Hepatocyte (in vitro differentiated cells): ENCODE results near the gene AGRP. TPM values are rescaled to one million over a fixed set of nuclear protein-coding genes. Genes with fewer than 3 reads are reported as not detected.
"Not testable (repeated sequence)": the region's sequence is repeated elsewhere in the genome, so short reads cannot be mapped to it uniquely, and the experiment has no call there.

Experiments
- DNase-seq: peaks from one replicate; pipeline ENCODE4 v3.0.0-alpha.2; 2016; ENCODE audit warnings: low spot score
- H2AFZ ChIP-seq: fragments of 200-600 bp; sonication (generic); 2 replicates; pipeline ENCODE4 v1.6.0; 2016; ENCODE audit warnings: antibody characterized with exemption, mild to moderate bottlenecking
- H3K27ac ChIP-seq: fragments of 200-600 bp; sonication (generic); 2 replicates; pipeline ENCODE4 v1.5.1; 2016; ENCODE audit warnings: mild to moderate bottlenecking
- H3K27me3 ChIP-seq: fragments of 200-600 bp; sonication (generic); 2 replicates; pipeline ENCODE4 v1.6.1; 2016
- H3K36me3 ChIP-seq: fragments of 200-600 bp; sonication (generic); replicated peaks from 2 replicates; pipeline ENCODE4 v1.5.1; 2016; ENCODE audit warnings: low read depth; ENCODE audit not compliant: insufficient read depth
- H3K4me1 ChIP-seq: fragments of 200-600 bp; sonication (generic); 2 replicates; pipeline ENCODE4 v1.5.1; 2016; ENCODE audit warnings: mild to moderate bottlenecking, moderate library complexity; ENCODE audit not compliant: insufficient read depth
- H3K4me2 ChIP-seq: fragments of 200-600 bp; sonication (generic); 2 replicates; pipeline ENCODE4 v1.6.0; 2016
- H3K4me3 ChIP-seq: fragments of 200-600 bp; sonication (generic); 2 replicates; pipeline ENCODE4 v1.5.1; 2016; ENCODE audit warnings: mild to moderate bottlenecking
- H3K79me2 ChIP-seq: fragments of 200-600 bp; sonication (generic); 2 replicates; pipeline ENCODE4 v1.6.0; 2017; ENCODE audit warnings: mild to moderate bottlenecking
- H3K9me2 ChIP-seq: fragments of 200-600 bp; sonication (generic); replicated peaks from 2 replicates; pipeline ENCODE4 v1.6.0; 2017; ENCODE audit warnings: mild to moderate bottlenecking; ENCODE audit not compliant: insufficient read depth
- H3K9me3 ChIP-seq: fragments of 200-600 bp; sonication (generic); 2 replicates; pipeline ENCODE4 v1.5.1; 2016; ENCODE audit warnings: low read depth, mild to moderate bottlenecking
- H4K20me1 ChIP-seq: fragments of 200-600 bp; sonication (generic); 2 replicates; pipeline ENCODE4 v1.6.0; 2016; ENCODE audit warnings: mild to moderate bottlenecking; ENCODE audit not compliant: insufficient read depth, poor library complexity, severe bottlenecking
- EZH2 ChIP-seq: fragments of 200-600 bp; sonication (generic); IDR thresholded peaks from 2 replicates; pipeline ENCODE4 v1.6.1; 2016; ENCODE audit warnings: antibody characterized with exemption, mild to moderate bottlenecking, borderline replicate concordance
- EZH2phosphoT487 ChIP-seq: fragments of 200-600 bp; sonication (generic); IDR thresholded peaks from one replicate; pipeline ENCODE4 v1.6.1; 2018; ENCODE audit warnings: antibody characterized with exemption, mild to moderate bottlenecking, low read depth, moderate library complexity; ENCODE audit not compliant: unreplicated experiment, severe bottlenecking
- WGBS: methylation state at CpG from one replicate; pipeline ENCODE4 v1.1.6; 2016; ENCODE audit warnings: low lambda C conversion rate; ENCODE audit errors: missing lambda C conversion rate; 5-methylcytosine and 5-hydroxymethylcytosine counted together
- polyA plus RNA-seq: library from polyadenylated mRNA; unstranded; fragments of >200 nt; fragmentation: Nextera tagmentation; extraction: Ambion mirVana; gene quantifications from 2 replicates; pipeline ENCODE4 v1.2.1, GENCODE V29; 2016
- total RNA-seq: library from RNA; depleted of rRNA; stranded (reverse); fragments of >200 nt; gene quantifications from 2 replicates; pipeline ENCODE4 v1.2.3, GENCODE V29; 2014
- TF ChIP-seq, protein P1 (sequence below): fragments of 200-600 bp; sonication (generic); IDR thresholded peaks from 2 replicates; pipeline ENCODE4 v1.5.1; 2016; ENCODE audit warnings: antibody characterized with exemption, mild to moderate bottlenecking; ENCODE audit not compliant: poor library complexity

AGRP gene
- total and polyA plus RNA-seq, 2 experiments from 2014 or later, result 0.93 to 1.9 TPM

DNA sequence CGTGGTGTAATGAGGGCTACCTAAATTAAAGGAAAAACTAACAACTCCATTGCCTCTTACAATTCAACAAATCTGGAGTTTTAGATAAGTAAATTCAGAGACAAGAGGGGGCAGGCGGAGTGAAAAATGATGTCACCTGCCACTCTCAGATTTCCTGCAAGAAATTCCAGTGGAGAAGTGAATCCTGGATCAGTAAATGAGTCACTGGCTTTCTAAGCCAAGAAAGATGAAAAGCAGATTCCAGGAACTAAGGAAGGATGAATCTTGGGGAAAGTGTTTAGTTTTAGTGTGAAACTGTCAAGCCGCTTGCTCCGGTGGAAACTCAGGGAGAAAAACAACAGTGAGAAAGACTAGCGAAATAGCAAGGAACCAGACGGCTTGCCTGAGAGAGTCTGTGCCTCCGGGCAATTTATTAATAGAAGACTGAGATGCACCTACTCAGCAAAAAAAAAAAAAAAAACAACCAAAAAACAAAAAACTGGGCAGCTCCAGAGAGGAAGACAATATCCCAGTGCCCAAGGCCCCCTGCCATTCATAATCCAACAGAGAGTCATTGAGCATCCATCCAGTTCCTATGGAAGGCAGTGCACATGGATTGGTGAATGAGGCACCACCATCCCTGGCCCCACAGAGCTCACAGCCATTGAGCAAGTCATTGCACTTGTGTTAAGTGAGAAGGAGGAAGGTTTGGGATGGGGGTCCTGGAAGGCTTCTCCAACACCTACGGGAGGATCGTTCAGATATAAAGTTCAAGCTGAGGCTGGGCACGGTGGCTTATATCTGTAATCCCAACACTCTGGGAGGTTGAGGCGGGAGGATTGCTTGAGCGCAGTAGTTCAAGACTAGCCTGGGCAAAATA lies 33.2 kb upstream of the AGRP start:
- H3K4me1 ChIP-seq, result no peaks in the 10 kb centered on the region
- H3K79me2 ChIP-seq, result no peaks in the 10 kb centered on the region
- no peaks in the 10 kb centered on the region for H3K9me3 ChIP-seq
- H4K20me1 ChIP-seq, result no peaks in the 10 kb centered on the region
- no peaks in the 10 kb centered on the region for H3K36me3 ChIP-seq
- WGBS, result 76% methylated on average over 12 of the region's 12 CpGs
- H2AFZ ChIP-seq, result no peak overlapping the region
- no peak overlapping the region for H3K4me2 ChIP-seq
- H3K27ac ChIP-seq, result peak overlapping the region; percentile 56
- H3K27me3 ChIP-seq, result no peaks in the 10 kb centered on the region
- TF ChIP-seq EZH2phosphoT487 (no peak), EZH2 (no peak)
- TF ChIP-seq, protein P1, sequence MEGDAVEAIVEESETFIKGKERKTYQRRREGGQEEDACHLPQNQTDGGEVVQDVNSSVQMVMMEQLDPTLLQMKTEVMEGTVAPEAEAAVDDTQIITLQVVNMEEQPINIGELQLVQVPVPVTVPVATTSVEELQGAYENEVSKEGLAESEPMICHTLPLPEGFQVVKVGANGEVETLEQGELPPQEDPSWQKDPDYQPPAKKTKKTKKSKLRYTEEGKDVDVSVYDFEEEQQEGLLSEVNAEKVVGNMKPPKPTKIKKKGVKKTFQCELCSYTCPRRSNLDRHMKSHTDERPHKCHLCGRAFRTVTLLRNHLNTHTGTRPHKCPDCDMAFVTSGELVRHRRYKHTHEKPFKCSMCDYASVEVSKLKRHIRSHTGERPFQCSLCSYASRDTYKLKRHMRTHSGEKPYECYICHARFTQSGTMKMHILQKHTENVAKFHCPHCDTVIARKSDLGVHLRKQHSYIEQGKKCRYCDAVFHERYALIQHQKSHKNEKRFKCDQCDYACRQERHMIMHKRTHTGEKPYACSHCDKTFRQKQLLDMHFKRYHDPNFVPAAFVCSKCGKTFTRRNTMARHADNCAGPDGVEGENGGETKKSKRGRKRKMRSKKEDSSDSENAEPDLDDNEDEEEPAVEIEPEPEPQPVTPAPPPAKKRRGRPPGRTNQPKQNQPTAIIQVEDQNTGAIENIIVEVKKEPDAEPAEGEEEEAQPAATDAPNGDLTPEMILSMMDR, result no peak
- H3K9me2 ChIP-seq, result no peaks in the 10 kb centered on the region
- H3K4me3 ChIP-seq, result no peak overlapping the region
- peak; percentile 39 for DNase-seq

DNA sequence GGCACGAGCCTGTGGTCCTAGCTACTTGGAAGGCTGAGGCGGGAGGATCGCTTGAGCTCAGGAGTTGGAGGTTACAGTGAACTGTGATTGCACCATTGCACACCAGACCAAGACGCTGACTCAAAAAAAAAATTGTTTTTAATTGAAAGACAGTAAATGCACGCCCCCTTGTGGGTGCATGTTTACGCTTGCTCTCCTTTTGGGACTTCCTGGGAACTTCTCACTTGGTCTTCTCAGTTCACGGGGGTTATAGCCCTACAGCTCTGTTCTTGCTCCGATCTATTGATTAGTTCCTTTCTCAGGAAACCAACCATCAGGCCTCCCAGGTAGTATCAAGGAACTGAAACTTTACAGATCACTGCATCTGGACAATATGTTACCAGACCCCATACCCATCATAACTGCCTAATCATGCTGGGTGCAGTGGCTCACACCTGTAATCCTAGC lies 31.1 kb upstream of the AGRP start:
- no peak overlapping the region for H3K4me3 ChIP-seq
- no peak overlapping the region for H2AFZ ChIP-seq
- WGBS, result 14% methylated on average over 8 of the region's 8 CpGs
- H3K4me2 ChIP-seq, result no peak overlapping the region
- H3K27ac ChIP-seq, result no peak overlapping the region
- no peaks in the 10 kb centered on the region for H3K36me3 ChIP-seq
- no peaks in the 10 kb centered on the region for H3K9me2 ChIP-seq
- no peaks in the 10 kb centered on the region for H3K79me2 ChIP-seq
- H4K20me1 ChIP-seq, result no peaks in the 10 kb centered on the region
- DNase-seq, result peak; percentile 90
- no peaks in the 10 kb centered on the region for H3K4me1 ChIP-seq
- no peaks in the 10 kb centered on the region for H3K9me3 ChIP-seq
- H3K27me3 ChIP-seq, result no peaks in the 10 kb centered on the region
- TF ChIP-seq, protein P1, result peak; percentile 69
- TF ChIP-seq EZH2, result no peak

- not testable (repeated sequence) for H3K4me1 ChIP-seq, DNase-seq, H3K4me3 ChIP-seq, H3K9me2 ChIP-seq, H3K79me2 ChIP-seq, H3K27ac ChIP-seq, H3K36me3 ChIP-seq, H3K4me2 ChIP-seq, H3K27me3 ChIP-seq, H4K20me1 ChIP-seq, H2AFZ ChIP-seq, H3K9me3 ChIP-seq
- WGBS, result 94% methylated on average over 1 of the region's 1 CpG
Observed at GRCh38 chr16:67513892-67514291, 30.5 kb upstream of the AGRP start.

GRCh38 chr16:67509016-67509415 lies 25.7 kb upstream of the AGRP start:
- no peaks in the 10 kb centered on the region for H3K79me2 ChIP-seq
- H3K4me3 ChIP-seq, result no peak overlapping the region
- WGBS, result 92% methylated on average over 4 of the region's 4 CpGs
- no peak overlapping the region for H2AFZ ChIP-seq
- H3K27ac ChIP-seq, result no peak overlapping the region
- no peaks in the 10 kb centered on the region for H3K27me3 ChIP-seq
- DNase-seq, result no peak
- H4K20me1 ChIP-seq, result no peaks in the 10 kb centered on the region
- TF ChIP-seq EZH2 (no peak), EZH2phosphoT487 (no peak)
- TF ChIP-seq, protein P1, result no peak
- H3K36me3 ChIP-seq, result no peaks in the 10 kb centered on the region
- H3K4me1 ChIP-seq, result no peaks in the 10 kb centered on the region
- no peaks in the 10 kb centered on the region for H3K9me3 ChIP-seq
- H3K9me2 ChIP-seq, result no peaks in the 10 kb centered on the region
- no peak overlapping the region for H3K4me2 ChIP-seq
